ENCODE measurements around the gene ADCY10.
"Not testable (repeated sequence)": the region's sequence is repeated elsewhere in the genome, so short reads cannot be mapped to it uniquely, and the experiment has no call there.

Gene ADCY10

DNA sequence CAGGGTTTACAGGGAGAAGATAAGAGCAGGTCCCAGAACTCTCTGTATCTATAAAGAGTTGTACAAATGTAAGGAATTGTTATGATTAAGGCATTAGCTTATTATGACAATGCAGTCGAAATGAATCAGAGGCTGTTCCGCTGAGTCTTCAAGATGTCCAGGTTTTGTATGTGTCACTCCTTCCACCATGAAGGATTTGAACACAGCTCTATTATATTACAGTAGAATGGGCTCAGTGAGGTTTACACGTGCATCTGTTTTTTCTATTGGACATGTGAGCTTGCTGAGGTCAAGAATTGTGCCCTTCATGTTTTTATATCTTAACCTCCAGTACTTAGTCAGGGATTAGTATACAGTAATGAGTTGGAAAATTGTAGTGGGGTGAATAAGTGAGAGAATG, 105.8 kb downstream of the ADCY10 start:
- DNase-seq: no peak

DNA sequence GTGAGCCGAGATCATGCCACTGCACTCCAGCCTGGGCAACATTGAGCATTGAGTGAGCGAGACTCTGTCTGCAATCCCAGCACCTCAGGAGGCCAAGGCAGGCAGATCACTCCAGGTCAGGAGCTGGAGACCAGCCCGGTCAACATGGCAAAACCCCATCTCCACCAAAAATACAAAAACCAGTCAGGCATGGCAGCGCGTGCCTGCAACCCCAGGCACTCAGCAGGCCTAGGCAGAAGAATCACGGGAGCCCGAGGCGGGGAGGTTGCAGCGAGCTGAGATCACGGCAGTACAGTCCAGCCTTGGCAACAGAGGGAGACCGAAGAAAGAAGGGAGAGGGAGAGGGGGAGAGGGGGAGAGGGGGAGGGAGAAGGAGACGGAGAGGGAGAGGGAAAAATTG, 107.3 kb downstream of the ADCY10 start:
- DNase-seq: not testable (repeated sequence)

DNA sequence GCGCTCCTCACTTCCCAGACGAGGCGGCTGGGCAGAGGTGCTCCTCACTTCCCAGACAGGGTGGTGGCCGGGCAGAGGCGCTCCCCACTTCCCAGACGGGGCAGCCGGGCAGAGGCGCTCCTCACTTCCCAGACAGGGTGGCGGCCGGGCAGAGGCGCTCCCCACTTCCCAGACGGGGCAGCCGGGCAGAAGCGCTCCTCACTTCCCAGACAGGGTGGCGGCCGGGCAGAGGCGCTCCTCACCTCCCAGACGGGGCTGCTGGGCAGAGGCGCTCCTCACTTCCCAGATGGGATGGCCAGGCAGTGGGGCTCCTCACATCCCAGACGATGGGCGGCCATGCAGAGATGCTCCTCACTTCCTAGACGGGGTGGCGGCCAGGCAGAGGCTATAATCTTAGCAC, 107.7 kb downstream of the ADCY10 start:
- DNase-seq: not testable (repeated sequence)

DNA sequence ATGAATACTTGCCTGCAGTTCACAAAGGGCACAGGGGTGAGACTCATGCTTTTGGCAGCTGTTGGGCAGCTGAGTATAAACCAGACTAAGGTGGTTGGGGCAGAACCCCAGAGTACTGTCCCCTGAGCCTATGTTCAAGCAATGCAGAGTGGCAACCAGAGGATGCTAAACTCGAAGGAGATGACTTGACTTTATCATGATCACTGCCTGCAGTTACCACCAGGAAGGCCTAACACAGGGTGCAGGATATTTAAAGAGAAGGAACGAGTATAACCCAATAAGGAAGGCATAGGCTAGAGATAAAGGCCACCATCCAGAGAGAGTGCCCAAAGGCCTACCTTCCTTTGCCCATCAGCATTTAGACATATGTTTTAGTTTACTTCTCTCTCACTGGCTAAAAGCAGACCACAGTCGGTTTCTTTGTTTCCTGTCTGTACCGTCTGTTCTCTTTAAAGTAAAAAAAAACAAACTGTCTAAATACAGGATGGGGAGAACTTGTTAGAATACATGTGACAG, 108.8 kb downstream of the ADCY10 start:
- no peak for DNase-seq

DNA sequence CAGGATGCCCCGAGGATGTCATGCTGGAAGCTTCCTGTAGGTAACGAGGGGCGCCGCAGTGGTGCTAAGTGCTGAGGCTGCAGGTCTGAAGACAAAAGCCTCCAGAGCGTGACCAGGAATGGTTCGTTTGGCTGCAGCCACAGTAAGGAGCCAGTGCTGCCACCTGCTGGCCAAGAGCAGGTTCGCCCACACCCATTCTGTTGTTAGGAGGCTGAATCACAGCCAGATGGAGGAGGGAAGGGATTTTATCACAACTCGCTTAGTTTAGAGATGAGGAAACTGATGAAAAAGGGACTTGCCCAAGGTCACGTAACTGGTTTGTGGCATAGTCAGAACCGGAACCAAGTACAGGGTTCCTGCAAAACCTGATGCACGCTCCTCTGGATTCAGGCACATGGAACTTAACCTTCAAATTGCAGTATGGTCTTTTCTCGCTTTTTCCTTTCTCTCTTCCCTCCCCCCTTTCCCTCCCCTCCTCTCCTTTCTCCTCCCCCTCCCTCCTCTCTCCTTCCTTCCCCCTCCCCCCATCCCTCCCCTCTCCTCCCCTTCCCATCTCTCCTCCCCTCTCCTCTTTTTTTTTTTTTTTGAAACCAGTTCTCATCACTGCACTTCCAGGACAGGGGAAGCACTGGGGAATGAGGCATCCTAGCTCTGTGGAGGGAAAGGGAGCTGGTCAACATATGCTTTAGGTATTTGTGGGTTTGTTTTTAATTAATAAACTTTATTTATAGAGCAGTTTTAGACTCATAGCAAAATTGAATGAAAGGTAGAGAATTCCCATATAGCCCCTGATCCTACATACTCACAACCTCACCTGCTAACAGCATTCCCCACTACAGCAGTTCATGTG, 110.4 kb downstream of the ADCY10 start:
- peak; percentile 74 for DNase-seq

DNA sequence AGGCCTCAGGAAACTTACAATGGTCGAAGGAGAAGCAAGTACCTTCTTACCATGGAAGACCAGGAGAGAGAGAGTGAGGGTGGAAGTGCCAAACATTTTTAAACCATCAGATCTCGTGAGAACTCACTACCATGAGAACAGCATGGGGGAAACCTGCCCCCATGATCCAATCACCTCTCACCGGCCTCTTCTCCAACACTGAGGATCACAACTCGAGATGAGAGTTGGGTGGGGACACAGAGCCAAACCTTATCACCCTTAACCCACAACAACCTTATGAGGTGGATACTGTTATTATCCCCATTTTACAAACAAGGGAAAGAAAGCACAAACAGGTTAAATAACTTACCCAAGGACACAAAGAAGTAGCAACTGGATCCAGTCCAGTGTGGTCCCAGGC, 111.7 kb downstream of the ADCY10 start:
- no peak for DNase-seq

DNA sequence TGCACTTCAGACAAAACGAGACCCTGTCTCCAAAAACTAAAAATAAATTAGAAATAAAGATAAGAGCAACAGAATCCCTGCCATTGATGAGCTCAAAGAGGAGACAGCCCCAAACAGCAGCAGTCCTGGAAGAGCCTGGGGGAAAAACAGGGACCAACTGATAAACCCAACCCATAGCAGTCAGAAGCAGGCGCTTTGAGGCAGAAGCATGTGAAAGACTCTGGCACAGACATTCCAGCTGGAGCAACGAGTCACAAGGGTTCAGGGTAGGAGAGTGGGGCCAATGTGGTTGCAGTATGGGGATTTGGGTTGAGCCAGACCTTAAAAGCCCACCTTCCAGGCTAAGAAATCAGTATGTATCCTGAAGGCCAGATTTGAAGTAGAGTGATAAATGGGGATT, 113.7 kb downstream of the ADCY10 start:
- no peak for DNase-seq

DNA sequence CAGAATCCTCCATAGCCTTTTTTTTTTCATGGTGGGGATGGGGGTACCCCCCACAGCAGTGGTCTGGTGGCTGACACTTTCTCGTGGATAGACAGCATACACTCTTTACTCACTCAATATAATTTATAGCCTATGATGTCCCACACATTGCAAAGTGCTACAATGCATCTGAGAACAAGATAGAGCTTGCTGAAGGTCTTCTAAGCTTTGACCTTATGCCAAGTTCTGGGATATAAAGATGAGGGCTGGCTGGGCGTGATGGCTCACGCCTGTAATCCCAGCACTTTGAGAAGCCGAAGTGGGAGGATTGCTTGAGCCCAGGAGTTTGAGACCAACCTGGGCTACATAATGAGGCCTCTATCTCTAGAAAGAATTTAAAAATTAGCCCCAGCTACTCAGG, 114.2 kb downstream of the ADCY10 start:
- no peak for DNase-seq

DNA sequence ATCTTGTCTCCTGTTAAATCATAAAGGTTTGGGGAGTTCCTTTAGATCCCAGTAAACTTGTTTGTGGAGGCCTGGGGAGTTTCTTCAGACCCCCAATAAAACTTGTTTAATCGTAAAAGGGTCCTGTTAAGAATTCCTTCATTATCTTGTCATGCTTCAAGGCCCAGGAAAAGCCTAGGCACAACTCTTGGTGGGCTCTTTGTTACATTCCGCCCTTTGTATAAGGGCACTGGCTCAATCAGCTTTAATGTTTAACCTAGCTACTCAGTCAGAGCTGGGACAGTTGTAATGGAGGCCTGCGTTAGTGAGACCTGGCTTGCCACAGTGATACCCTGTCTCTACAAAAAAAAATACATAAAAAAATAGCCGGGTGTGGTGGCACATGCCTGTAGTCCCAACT, 115.0 kb downstream of the ADCY10 start:
- no peak for DNase-seq

DNA sequence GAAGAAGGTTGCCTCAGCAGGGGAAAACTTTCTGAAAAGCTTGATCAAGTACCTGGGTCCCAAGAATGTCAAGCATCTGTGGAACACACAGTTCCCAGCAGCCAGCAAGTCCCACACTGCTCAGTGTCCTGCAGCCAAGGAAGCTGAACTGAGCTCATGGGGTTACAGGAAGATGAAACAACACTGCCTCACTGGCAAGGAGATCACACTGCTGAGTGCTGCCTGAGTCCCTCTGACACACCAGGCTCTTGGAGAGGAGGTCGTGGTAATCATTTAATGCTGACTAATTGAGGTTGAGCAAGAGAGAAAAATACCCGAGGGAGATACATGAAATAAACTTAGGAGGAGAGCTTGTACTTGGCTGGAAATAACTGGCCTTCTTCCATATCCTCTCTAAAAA, 116.9 kb downstream of the ADCY10 start:
- no peak for DNase-seq

DNA sequence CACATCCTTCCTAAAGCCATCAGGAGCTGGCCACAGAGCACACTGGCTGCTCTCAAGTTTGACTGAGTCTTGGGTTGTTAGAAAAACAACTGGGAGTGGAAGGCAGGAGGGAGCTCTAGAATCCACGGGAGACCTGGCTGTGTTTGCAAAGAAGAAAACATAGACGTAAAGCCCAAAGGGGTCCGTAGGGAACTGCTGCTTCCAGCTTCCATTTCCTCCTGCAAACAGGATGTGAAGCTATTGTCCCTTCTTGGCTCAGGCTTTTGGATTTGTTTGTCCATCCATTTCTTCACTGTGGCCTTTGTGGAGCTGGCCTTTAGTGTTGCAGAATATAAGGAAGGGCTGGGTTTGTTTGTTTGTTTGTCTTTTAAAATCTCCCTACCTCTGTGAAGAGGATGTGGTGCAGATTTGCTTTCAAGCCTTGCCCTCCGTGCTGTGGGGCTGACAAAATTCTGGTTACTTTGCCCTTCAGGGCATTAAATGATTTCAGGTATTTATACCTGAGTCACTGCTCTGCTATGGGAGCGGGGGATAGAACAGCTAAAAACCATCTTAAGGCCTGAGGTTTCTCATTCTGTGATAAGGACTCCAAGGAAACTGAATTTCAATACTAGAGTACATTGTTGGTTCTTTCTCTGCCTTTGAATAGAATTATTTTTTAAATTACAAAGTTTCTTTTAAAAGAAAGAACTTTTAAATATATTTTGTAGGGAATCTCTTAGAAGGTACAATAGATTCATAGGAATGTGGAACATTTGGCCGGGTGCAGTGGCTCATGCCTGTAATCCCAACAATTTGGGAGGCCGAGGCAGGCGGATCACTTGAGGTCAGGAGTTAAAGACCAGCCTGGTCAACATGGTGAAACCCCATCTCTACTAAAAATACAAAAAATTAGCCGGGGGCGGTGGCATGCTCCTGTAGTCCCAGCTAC, 117.9 kb downstream of the ADCY10 start:
- peak; percentile 56 for DNase-seq

DNA sequence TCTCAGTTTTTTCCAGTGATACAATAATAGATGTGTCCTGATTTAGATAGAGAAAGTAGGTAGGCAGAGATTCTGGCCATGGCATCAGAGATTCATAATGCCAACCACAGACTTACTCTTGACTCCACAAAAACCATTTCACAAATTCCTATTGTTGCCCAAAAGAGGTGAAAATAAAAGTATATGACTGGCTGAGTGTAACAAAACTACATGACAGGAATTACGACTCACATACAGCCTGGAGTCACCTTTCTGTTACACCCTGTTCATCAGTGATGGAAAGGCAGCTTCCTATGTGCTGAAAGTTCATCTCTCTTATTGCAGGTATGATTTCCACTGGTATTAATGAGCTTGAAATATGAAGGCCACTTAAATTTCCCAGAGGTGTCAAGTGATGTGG, 119.9 kb downstream of the ADCY10 start:
- no peak for DNase-seq

DNA sequence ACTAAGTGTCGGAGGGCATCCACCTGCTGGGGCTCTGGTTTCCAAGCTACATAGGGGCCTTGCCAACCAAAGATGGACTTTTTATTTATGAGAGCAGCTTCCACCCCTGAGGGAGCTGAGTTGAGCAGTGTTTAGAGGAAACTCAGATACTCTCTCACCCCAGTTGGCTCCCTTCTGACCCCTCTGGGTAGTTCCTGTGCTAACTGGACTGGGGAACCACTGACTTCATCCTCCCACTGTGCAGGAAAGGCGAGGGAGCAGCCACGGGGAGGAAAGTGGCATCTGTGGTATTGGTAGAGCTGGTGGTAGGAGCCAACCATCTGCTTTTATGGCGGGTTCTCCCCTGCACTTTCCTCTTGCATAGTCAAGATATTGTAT, 121.8 kb downstream of the ADCY10 start:
- no peak for DNase-seq

DNA sequence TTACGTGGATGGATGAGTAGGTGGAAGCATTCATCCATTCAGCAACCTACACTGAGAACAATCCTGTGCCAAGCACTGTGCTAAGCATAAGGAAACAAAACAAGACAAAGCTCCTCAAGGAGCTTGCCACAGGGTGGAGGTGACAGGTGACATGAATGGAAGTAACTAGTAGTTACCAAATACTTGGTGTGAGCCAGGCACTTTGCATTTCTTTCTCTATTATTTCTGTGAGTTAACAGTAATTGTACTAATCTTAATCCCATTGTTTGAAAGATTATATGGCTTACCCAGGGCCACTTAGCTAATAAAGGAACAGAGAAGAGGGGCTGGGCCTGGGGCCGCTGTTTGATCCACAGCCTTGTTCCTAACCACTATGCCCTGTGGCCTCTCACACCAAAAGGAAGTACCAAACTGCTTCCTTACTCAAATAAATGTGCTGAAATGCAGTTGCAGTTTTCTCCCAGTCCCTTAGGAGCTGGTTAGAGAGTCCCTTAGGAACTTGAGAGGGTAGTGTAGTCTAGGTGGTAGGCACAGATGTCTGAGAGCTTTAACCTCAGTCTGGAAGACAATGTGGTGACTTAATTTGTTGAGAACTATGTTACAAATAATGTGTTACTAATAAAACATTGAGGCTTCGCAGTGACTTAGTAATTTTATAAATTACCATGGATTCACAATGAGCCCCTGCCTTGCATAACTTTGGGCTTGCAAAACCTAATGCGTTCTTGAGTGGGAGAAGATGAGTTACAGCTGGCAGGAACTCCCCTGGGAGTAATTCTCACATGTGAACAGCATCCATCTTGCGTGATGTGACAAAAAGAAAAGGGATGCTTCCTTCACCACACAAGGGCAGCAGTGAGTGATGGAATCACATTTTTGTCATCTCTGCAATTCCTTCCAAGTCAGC, 122.4 kb downstream of the ADCY10 start:
- no peak for DNase-seq

DNA sequence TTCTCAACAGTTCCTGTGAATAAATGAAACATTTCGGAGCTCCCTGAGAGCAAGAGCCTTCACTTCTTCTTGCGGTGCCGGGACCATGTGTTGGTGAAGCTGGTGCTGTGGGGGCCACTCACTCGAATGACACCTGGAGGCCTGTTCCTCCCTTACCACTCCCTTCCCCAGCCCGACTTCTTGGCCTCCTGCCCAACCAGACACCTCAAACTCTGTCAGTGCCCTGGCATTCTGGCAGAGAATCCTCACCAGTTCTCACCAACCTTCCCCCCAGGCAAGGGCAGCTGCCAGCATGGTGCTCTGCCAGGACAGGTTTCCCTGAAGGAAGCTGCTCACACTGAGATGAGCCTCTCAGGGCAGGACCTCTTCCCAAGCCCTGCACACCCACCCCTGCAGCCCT, 123.8 kb downstream of the ADCY10 start:
- DNase-seq: no peak

DNA sequence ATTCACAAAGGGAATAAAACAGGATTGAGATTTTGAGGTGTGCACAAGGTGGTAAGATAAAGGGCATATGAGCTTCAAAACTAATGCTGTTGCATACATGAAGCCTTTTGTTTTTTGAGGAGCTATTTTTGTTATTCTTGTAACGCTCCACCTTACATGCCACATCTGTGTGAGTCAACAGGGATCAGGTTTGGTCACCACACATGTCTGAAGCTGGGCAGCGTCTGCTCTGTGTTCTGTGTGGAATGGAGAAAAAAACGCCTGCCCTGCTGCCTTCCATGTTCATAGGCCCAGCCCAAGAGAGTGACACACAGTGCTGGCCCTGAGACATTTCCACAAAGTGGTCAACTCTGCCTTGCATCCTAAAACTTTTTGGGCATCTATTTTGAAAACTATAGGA, 124.4 kb downstream of the ADCY10 start:
- DNase-seq: no peak

DNA sequence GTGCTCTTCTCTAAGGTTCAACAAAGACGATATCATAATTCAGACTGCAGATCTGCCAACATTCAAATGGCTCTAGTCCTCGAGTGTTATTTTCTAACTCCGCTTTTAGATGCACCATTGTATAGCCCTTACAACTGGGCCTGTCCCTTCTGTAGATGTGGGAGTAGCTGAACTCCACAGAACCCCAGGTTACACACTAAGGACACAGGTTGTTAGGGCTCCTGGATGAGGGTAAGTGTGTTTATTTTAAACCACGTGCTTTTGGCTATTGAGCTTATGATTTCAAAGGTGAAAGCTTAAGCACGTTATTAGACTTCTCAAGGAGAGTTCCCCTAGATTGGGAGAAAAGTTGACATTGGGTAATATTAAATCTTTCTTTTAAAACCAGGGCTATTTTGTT, 127.4 kb downstream of the ADCY10 start:
- DNase-seq: no peak

DNA sequence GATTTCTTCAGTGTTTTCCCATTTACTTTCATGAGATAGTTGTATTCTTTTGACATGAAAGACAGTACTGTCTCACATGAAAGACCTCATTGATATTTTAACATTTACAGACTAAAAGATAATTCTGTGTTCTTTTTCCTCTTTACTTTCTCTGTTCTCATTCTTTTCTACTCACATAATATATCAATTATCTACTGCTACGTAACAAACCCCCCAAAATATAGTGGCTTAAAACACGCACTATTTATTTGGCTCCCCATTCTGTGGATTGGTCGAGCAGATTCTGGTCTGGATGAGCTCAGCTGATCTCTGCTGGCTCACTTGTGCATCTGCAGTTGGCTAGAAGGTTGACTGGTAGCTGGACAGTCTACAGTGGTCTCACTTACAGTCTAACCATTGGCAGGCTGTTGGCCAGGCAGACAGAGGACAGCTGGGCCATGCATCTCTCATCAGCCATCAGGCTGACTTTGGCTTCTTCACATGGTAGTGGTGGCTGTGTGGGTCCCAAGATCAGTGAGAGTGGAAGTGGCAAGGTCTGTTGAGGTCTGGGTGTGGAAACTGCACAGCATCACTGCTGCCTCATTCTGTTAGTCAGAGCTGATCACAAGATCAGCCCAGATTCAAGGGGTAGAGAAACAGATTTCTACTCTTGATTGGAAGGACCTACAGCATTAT, 128.9 kb downstream of the ADCY10 start:
- DNase-seq: no peak

DNA sequence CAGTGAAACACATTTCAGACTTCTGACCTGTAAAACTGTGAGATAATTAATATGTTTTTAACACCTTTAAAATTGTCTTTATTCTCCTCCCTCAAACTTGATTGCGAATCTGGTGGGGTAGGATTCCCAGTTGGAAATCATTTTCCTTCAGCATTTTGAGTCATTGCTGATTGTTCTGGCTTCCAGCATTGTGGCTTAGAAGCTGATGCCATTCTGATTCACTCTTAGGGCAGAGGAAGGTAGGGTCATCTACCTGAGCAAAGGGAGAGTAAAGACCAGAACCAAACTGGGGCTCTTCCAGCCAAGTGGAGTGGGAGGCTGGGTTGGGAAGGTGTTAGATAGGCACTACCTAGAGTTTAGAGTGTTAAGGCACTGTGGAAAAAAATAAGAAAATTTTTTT, 131.0 kb downstream of the ADCY10 start:
- DNase-seq: no peak

DNA sequence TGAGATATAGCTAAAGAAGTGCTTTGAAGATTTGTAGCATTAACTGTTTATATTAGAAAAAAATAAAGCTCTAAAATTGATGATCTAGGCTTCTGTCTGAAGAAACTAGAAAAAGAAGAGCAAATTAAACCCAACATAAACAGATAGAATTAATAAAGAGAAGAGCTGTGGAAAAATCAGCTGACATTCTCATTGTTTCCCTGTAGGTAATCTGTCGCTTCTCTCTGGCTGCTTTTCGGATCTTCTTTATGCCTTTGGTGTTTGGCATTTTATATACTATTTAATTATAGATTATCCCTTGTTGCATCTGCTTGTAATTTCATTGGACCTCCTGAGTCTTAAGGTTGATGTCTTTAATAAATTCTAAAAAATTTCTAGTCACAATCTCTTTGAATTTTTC, 132.4 kb downstream of the ADCY10 start:
- DNase-seq: no peak

DNA sequence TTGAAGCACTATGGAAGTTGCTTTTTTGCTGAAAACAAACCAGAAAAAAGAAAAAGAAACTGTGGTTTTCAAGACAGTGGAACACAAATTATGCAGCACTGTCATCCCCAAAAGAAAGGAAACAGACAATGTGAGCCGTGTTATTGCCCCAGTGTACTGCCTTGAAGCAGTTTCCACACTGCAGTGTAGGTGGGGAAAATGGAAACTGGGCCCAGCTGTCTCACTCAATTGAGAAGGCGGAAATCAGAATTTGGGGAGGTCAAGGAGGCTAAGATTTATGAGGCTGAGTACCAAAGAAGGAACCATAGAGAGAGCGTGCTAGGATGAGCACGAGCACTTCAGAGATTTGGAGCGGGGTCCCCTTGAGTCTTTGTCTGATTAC, 136.7 kb downstream of the ADCY10 start:
- no peak for DNase-seq

DNA sequence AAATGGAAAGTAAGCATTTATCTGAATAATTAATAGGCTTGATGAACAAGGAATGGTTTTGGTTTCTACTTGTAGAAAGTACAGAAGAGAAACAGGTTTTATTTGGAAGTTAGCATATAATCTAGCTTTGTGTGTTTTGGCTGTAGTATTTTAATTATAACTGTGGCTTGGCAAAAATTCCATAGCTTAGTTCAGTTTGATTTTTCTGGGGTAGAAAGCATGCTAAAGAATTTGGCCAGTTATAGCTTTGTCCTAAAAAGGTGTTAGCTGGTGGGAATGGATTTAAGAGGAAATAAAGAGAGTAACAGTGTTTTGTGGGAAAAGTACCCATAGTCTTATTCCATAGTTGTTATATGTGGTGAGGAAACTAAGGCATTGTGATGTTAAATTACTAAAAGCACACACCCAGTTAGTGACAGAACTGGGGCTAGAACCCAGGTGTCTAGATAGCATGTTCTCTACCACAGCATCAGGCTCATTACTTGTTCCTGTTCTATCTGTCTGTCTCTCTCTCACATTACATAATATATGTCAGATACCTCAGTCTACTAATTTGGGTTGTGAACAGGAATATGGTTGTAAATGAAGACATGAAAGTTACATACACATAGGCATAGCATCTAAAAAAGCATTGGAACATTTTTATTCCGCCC, 137.2 kb downstream of the ADCY10 start:
- no peak for DNase-seq

Data from NCI-H1092 (cell line).